Activated T-helper 17 cell treated with anti-CD3 and anti-CD28 coated beads, Interleukin-2, amount 50 U/mL, for 72 hours (primary cell): ENCODE data around the gene GRB7. TPM values are rescaled to one million over a fixed set of nuclear protein-coding genes. Genes with fewer than 3 reads are reported as not detected.
"Not testable (repeated sequence)": the region's sequence is repeated elsewhere in the genome, so short reads cannot be mapped to it uniquely, and the experiment has no call there.

Experiments
- ATAC-seq: fragments of 150-1000 bp; cut with Tn5 transposase; replicated peaks from 2 replicates; pipeline ENCODE4 v1.10.0; 2021; ENCODE audit warnings: mild to moderate bottlenecking, moderate library complexity
- H3K27ac Mint-ChIP-seq: one replicate; pipeline ENCODE4 v1.8.0; 2022; ENCODE audit warnings: mixed read lengths
- H3K27me3 Mint-ChIP-seq: one replicate; pipeline ENCODE4 v1.8.0; 2022; ENCODE audit warnings: mixed read lengths
- H3K36me3 Mint-ChIP-seq: one replicate; pipeline ENCODE4 v1.8.0; 2022; ENCODE audit warnings: low read depth, mild to moderate bottlenecking, mixed read lengths
- H3K4me1 Mint-ChIP-seq: one replicate; pipeline ENCODE4 v1.8.0; 2022; ENCODE audit warnings: mixed read lengths
- H3K4me3 Mint-ChIP-seq: one replicate; pipeline ENCODE4 v1.8.0; 2022; ENCODE audit warnings: mild to moderate bottlenecking, mixed read lengths
- H3K9me3 Mint-ChIP-seq: one replicate; pipeline ENCODE4 v1.8.0; 2022; ENCODE audit warnings: mixed read lengths
- total RNA-seq, 2 donors: library from RNA; stranded (reverse); gene quantifications; one replicate each; pipeline ENCODE4 v1.2.3, GENCODE V29; 2022

GRB7 gene
- total RNA-seq, 2 donors from 2014 or later, result 0.40 TPM; not detected in 1

DNA sequence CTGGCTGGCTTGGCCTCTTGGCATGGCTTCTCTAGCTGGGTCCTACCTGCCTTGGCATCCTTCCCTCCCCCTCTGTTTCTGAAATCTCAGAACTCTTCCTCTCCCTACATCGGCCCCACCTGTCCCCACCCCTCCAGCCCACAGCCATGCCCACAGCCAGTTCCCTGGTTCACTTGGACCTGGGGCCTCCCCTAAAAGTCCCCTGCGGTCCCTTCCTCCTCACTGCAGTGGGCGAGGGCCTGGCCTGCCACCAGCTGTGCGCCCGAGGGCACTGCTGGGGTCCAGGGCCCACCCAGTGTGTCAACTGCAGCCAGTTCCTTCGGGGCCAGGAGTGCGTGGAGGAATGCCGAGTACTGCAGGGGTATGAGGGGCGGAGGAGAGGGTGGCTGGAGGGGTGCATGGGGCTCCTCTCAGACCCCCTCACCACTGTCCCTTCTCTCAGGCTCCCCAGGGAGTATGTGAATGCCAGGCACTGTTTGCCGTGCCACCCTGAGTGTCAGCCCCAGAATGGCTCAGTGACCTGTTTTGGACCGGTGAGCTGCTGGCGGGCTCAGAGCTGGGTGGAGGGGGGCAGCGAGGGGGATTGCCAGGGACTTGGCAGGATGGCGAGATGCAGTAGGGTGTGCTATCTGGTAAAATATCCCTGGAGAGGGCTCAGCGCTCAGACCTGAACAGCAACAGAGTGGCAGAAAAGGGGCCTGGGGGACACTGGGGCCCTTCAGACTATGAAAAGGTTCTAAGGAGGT lies 21.5 kb upstream of the GRB7 start:
- H3K27ac Mint-ChIP-seq, result no peak overlapping the region
- no peaks in the 10 kb centered on the region for H3K9me3 Mint-ChIP-seq
- H3K4me3 Mint-ChIP-seq, result no peak overlapping the region
- H3K27me3 Mint-ChIP-seq, result no peaks in the 10 kb centered on the region
- ATAC-seq, result no peak
- no peaks in the 10 kb centered on the region for H3K4me1 Mint-ChIP-seq
- H3K36me3 Mint-ChIP-seq, result no peaks in the 10 kb centered on the region

GRCh38 chr17:39716879-39717536 lies 20.7 kb upstream of the GRB7 start:
- no peak overlapping the region for H3K27ac Mint-ChIP-seq
- H3K4me1 Mint-ChIP-seq, result no peaks in the 10 kb centered on the region
- H3K27me3 Mint-ChIP-seq, result no peaks in the 10 kb centered on the region
- H3K4me3 Mint-ChIP-seq, result no peak overlapping the region
- H3K9me3 Mint-ChIP-seq, result no peaks in the 10 kb centered on the region
- no peak for ATAC-seq
- H3K36me3 Mint-ChIP-seq, result no peaks in the 10 kb centered on the region

GRCh38 chr17:39717660-39718059 lies 20.1 kb upstream of the GRB7 start:
- H3K4me3 Mint-ChIP-seq, result no peak overlapping the region
- no peak overlapping the region for H3K27ac Mint-ChIP-seq
- no peaks in the 10 kb centered on the region for H3K4me1 Mint-ChIP-seq

GRCh38 chr17:39719563-39720355 lies 18.0 kb upstream of the GRB7 start:
- ATAC-seq, result no peak
- H3K27me3 Mint-ChIP-seq, result no peaks in the 10 kb centered on the region
- no peak overlapping the region for H3K27ac Mint-ChIP-seq
- H3K4me3 Mint-ChIP-seq, result no peak overlapping the region
- H3K36me3 Mint-ChIP-seq, result no peaks in the 10 kb centered on the region
- H3K9me3 Mint-ChIP-seq, result no peaks in the 10 kb centered on the region
- no peaks in the 10 kb centered on the region for H3K4me1 Mint-ChIP-seq

More at GRCh38 chr17:39717660-39718059, 20.1 kb upstream of the GRB7 start:
- Mint-ChIP-seq H3K27me3 (no peaks in the 10 kb centered on the region), H3K9me3 (no peaks in the 10 kb centered on the region), H3K36me3 (no peaks in the 10 kb centered on the region)
- no peak for ATAC-seq

GRCh38 chr17:39722104-39722503 lies 15.6 kb upstream of the GRB7 start:
- no peaks in the 10 kb centered on the region for H3K9me3 Mint-ChIP-seq
- H3K27me3 Mint-ChIP-seq, result no peaks in the 10 kb centered on the region
- ATAC-seq, result no peak
- no peak overlapping the region for H3K27ac Mint-ChIP-seq
- no peaks in the 10 kb centered on the region for H3K4me1 Mint-ChIP-seq
- peaks cover 5% of the 10 kb centered on the region for H3K36me3 Mint-ChIP-seq
- no peak overlapping the region for H3K4me3 Mint-ChIP-seq

DNA sequence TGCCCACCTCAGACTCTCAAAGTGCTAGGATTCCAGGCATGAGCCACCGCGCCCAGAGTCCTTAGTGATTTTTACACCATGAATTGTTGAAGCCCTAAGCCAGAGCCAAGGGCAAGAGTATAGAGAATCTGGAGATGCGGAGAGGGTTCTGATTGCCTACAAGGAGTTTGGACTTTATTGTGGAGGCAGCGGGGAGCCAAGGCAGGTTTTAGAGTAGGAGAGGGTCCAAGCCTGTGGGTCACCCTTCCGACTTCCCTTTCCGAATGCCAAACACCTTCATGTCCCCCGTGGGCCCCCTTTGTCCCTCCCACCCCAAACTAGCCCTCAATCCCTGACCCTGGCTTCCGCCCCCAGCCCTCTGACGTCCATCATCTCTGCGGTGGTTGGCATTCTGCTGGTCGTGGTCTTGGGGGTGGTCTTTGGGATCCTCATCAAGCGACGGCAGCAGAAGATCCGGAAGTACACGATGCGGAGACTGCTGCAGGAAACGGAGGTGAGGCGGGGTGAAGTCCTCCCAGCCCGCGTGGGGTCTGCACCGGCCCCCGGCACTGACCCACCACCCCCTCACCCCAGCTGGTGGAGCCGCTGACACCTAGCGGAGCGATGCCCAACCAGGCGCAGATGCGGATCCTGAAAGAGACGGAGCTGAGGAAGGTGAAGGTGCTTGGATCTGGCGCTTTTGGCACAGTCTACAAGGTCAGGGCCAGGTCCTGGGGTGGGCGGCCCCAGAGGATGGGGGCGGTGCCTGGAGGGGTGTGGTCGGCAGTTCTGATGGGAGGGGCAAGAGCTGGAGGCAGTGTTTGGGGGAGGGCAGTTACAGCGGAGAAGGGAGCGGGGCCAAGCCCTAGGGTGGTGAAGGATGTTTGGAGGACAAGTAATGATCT lies 14.5 kb upstream of the GRB7 start:
- H3K36me3 Mint-ChIP-seq, result peaks cover 11% of the 10 kb centered on the region
- no peaks in the 10 kb centered on the region for H3K27me3 Mint-ChIP-seq
- no peak overlapping the region for H3K4me3 Mint-ChIP-seq
- ATAC-seq, result peak; percentile 26
- H3K9me3 Mint-ChIP-seq, result no peaks in the 10 kb centered on the region
- no peak overlapping the region for H3K27ac Mint-ChIP-seq
- no peaks in the 10 kb centered on the region for H3K4me1 Mint-ChIP-seq

DNA sequence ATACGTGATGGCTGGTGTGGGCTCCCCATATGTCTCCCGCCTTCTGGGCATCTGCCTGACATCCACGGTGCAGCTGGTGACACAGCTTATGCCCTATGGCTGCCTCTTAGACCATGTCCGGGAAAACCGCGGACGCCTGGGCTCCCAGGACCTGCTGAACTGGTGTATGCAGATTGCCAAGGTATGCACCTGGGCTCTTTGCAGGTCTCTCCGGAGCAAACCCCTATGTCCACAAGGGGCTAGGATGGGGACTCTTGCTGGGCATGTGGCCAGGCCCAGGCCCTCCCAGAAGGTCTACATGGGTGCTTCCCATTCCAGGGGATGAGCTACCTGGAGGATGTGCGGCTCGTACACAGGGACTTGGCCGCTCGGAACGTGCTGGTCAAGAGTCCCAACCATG lies 13.0 kb upstream of the GRB7 start:
- Mint-ChIP-seq H3K4me1 (peaks cover 5% of the 10 kb centered on the region), H3K27me3 (no peaks in the 10 kb centered on the region), H3K9me3 (no peaks in the 10 kb centered on the region), H3K4me3 (no peak overlapping the region), H3K27ac (no peak overlapping the region), H3K36me3 (peaks cover 26% of the 10 kb centered on the region)
- no peak for ATAC-seq

GRCh38 chr17:39725923-39726322 lies 11.8 kb upstream of the GRB7 start:
- not testable (repeated sequence) for H3K9me3 Mint-ChIP-seq, H3K4me1 Mint-ChIP-seq, ATAC-seq, H3K27me3 Mint-ChIP-seq, H3K4me3 Mint-ChIP-seq
- H3K27ac Mint-ChIP-seq, result peak overlapping the region; percentile 28
- H3K36me3 Mint-ChIP-seq, result peaks cover 30% of the 10 kb centered on the region

DNA sequence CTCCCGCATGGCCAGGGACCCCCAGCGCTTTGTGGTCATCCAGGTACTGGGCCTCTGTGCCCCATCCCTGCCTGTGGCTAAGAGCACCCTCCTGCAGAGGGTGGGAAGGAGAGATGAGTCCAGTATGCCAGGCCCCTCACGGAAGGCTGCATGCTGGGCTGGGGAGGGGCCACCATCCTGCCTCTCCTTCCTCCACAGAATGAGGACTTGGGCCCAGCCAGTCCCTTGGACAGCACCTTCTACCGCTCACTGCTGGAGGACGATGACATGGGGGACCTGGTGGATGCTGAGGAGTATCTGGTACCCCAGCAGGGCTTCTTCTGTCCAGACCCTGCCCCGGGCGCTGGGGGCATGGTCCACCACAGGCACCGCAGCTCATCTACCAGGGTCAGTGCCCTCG lies 11.1 kb upstream of the GRB7 start:
- H3K27ac Mint-ChIP-seq, result no peak overlapping the region
- no peaks in the 10 kb centered on the region for H3K27me3 Mint-ChIP-seq

GRCh38 chr17:39727556-39727955 lies 10.2 kb upstream of the GRB7 start:
- no peak overlapping the region for H3K4me3 Mint-ChIP-seq

More for the DNA sequence above, 11.1 kb upstream of the GRB7 start:
- ATAC-seq, result no peak
- no peaks in the 10 kb centered on the region for H3K9me3 Mint-ChIP-seq
- H3K36me3 Mint-ChIP-seq, result peaks cover 30% of the 10 kb centered on the region
- H3K4me3 Mint-ChIP-seq, result no peak overlapping the region
- H3K4me1 Mint-ChIP-seq, result peaks cover 8% of the 10 kb centered on the region

GRCh38 chr17:39729280-39729851 lies 8.4 kb upstream of the GRB7 start:
- Mint-ChIP-seq H3K4me3 (peak overlapping the region; percentile 94), H3K27ac (peak overlapping the region; percentile 89), H3K36me3 (peaks cover 30% of the 10 kb centered on the region), H3K4me1 (peaks cover 8% of the 10 kb centered on the region), H3K27me3 (no peaks in the 10 kb centered on the region), H3K9me3 (no peaks in the 10 kb centered on the region)
- no peak for ATAC-seq

More at GRCh38 chr17:39727556-39727955, 10.2 kb upstream of the GRB7 start:
- ATAC-seq, result no peak
- Mint-ChIP-seq H3K27me3 (no peaks in the 10 kb centered on the region), H3K4me1 (peaks cover 8% of the 10 kb centered on the region), H3K27ac (no peak overlapping the region), H3K9me3 (no peaks in the 10 kb centered on the region), H3K36me3 (peaks cover 30% of the 10 kb centered on the region)

- no peaks in the 10 kb centered on the region for H3K27me3 Mint-ChIP-seq
- peak; percentile 97 for ATAC-seq
- peak within 1 kb of the TSS; percentile 89 for H3K27ac Mint-ChIP-seq
- peaks cover 8% of the 10 kb centered on the region for H3K4me1 Mint-ChIP-seq
- peak within 1 kb of the TSS; percentile 94 for H3K4me3 Mint-ChIP-seq
- peaks cover 30% of the 10 kb centered on the region for H3K36me3 Mint-ChIP-seq
- H3K9me3 Mint-ChIP-seq, result no peaks in the 10 kb centered on the region
Observed at GRCh38 chr17:39730095-39730921, 7.4 kb upstream of the GRB7 start, which contains the start of gene MIEN1. Gene MIEN1 (minus strand): TSS chr17:39730532. CDS start chr17:39730495, 37 bp downstream.

- Mint-ChIP-seq H3K27me3 (peaks cover 4% of the 10 kb centered on the region), H3K36me3 (peaks cover 22% of the 10 kb centered on the region), H3K9me3 (no peaks in the 10 kb centered on the region)
Observed at GRCh38 chr17:39732586-39732985, 5.2 kb upstream of the GRB7 start.

More at GRCh38 chr17:39732586-39732985, 5.2 kb upstream of the GRB7 start:
- Mint-ChIP-seq H3K27ac (no peak overlapping the region), H3K4me1 (peaks cover 8% of the 10 kb centered on the region), H3K4me3 (no peak overlapping the region)
- no peak for ATAC-seq
